Skeletal muscle satellite cell (primary cell): ENCODE results near the gene SAAL1. TPM values are rescaled to one million over a fixed set of nuclear protein-coding genes. Genes with fewer than 3 reads are reported as not detected.
A peak's percentile ranks its signal among the peaks of the same experiment; 100 is the strongest.
"Not testable (repeated sequence)": the region's sequence is repeated elsewhere in the genome, so short reads cannot be mapped to it uniquely, and the experiment has no call there.

Source experiments
- H3K27me3 ChIP-seq: 2 replicates; pipeline ENCODE4 v1.7.0; 2013; ENCODE audit warnings: low read length; ENCODE audit not compliant: control insufficient read depth, insufficient read depth
- H3K36me3 ChIP-seq: 2 replicates; pipeline ENCODE4 v1.7.0; 2013; ENCODE audit warnings: mild to moderate bottlenecking, control low read depth, low read length; ENCODE audit not compliant: insufficient read depth
- H3K4me1 ChIP-seq: 2 replicates; pipeline ENCODE4 v1.7.0; 2013; ENCODE audit warnings: low read length; ENCODE audit not compliant: control insufficient read depth, insufficient read depth
- H3K4me2 ChIP-seq: 2 replicates; pipeline ENCODE4 v1.7.0; 2013; ENCODE audit warnings: mild to moderate bottlenecking, low read length
- H3K4me3 ChIP-seq: 2 replicates; pipeline ENCODE4 v1.7.0; 2013; ENCODE audit warnings: low read length
- H3K9ac ChIP-seq: 2 replicates; pipeline ENCODE4 v1.7.0; 2013; ENCODE audit warnings: mild to moderate bottlenecking, low read depth, low read length, moderate library complexity
- H3K9me3 ChIP-seq: replicated peaks from 2 replicates; pipeline ENCODE4 v1.7.0; 2013; ENCODE audit warnings: mild to moderate bottlenecking, control low read depth, low read length
- total RNA-seq: library from RNA; depleted of rRNA; stranded (reverse); fragments of >200 nt; gene quantifications from 2 replicates; pipeline ENCODE4 v1.2.3, GENCODE V29; 2012; rRNA removed

The SAAL1 gene, protein sequence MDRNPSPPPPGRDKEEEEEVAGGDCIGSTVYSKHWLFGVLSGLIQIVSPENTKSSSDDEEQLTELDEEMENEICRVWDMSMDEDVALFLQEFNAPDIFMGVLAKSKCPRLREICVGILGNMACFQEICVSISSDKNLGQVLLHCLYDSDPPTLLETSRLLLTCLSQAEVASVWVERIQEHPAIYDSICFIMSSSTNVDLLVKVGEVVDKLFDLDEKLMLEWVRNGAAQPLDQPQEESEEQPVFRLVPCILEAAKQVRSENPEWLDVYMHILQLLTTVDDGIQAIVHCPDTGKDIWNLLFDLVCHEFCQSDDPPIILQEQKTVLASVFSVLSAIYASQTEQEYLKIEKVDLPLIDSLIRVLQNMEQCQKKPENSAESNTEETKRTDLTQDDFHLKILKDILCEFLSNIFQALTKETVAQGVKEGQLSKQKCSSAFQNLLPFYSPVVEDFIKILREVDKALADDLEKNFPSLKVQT
- 17.5 and 22.3 TPM in 2 replicates for total RNA-seq

DNA sequence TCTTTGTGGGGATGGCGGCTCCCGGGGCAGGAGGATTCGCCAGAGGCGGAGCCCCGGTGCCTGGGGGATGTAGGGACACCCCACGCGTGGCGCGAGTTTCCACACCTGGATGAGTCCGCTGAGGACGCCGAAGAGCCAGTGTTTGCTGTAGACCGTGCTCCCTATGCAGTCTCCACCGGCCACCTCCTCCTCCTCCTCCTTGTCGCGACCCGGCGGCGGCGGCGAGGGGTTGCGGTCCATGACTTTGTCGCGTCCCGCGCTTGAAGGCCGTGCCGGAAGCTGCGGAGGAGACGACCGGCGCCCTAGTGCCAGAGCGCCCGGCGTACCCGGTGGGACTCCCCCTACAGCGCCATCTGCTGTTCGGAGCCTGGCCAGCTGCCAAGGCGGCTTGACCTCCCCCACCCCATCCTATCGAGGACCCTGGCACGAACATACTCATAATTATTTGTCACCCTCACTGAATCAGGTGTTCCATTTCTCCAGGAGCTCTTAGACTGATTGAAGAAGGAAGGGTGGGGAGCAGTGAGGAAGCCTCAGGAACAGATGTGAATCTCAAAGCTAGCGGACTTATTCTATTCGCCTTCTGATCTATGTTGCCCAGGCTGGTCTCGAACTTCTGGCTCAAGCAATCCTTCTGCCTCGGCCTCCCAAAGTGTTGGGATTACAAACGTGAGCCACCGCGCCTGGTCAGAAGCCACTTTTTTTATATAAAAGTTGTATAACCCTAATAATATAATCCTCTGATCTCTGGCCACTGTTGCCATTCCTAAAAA, at the start of gene SAAL1:
Gene SAAL1, minus strand, starts transcription at position 281 of the 773 bp plus-strand sequence. Its CDS starts 41 bp downstream, at position 240.
- Histone ChIP-seq H3K36me3 (peaks cover 12% of the 10 kb centered on the region), H3K4me3 (peak within 1 kb of the TSS; percentile 82), H3K4me2 (peak within 1 kb of the TSS; percentile 77), H3K9ac (peak within 1 kb of the TSS; percentile 92), H3K27me3 (peaks cover 9% of the 10 kb centered on the region), H3K9me3 (no peaks in the 10 kb centered on the region), H3K4me1 (peaks cover 9% of the 10 kb centered on the region)

GRCh38 chr11:18151581-18151980, 45.7 kb upstream of the SAAL1 start:
- H3K9ac ChIP-seq, result no peak overlapping the region
- H3K36me3 ChIP-seq, result no peaks in the 10 kb centered on the region
- peaks cover 56% of the 10 kb centered on the region for H3K27me3 ChIP-seq
- no peak overlapping the region for H3K4me3 ChIP-seq
- no peaks in the 10 kb centered on the region for H3K4me1 ChIP-seq
- no peaks in the 10 kb centered on the region for H3K9me3 ChIP-seq
- H3K4me2 ChIP-seq, result no peak overlapping the region

DNA sequence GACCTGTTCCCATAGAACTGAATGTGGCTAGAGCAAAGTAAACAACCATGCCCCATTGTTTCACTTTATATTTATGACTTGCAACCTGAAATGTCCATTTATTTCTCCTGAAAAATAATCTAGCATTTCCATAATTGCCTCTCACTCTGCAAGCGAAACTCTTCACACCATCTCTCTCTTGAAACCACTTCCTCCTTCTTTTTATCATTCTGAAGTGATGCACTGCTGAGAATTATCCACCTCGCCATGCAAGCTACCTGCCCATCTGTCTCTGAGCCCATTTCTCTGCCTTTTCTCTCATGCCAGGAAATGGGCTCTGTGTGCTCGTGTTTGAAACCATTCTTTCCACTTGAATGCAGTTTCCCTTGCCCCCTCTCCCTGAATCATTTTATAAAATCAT, 40.0 kb upstream of the SAAL1 start:
- Histone ChIP-seq H3K9ac (no peak overlapping the region), H3K36me3 (no peaks in the 10 kb centered on the region), H3K4me2 (no peak overlapping the region), H3K9me3 (no peaks in the 10 kb centered on the region), H3K27me3 (peaks cover 33% of the 10 kb centered on the region), H3K4me3 (no peak overlapping the region), H3K4me1 (no peaks in the 10 kb centered on the region)

DNA sequence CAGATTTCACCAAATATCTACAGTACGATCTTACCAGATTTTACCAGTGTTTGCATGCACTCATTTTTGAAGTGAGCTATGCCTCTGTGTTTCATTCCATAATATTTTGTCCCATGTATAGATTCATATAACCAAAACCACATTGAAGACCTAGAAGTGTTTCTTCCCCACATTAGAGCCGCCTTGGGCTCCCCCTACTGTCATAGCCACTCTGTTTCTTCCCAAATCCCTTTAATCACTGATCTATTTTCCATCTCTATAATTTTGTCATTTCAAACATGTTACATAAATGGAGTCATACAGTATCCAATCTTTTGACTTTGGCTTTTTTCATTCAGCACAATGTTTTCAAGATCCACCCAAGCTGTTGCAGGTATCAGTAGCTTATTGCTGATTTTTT, 39.1 kb upstream of the SAAL1 start:
- peaks cover 28% of the 10 kb centered on the region for H3K27me3 ChIP-seq
- H3K36me3 ChIP-seq, result no peaks in the 10 kb centered on the region
- H3K4me2 ChIP-seq, result no peak overlapping the region
- H3K9me3 ChIP-seq, result no peaks in the 10 kb centered on the region
- H3K9ac ChIP-seq, result no peak overlapping the region
- no peak overlapping the region for H3K4me3 ChIP-seq
- H3K4me1 ChIP-seq, result no peaks in the 10 kb centered on the region

DNA sequence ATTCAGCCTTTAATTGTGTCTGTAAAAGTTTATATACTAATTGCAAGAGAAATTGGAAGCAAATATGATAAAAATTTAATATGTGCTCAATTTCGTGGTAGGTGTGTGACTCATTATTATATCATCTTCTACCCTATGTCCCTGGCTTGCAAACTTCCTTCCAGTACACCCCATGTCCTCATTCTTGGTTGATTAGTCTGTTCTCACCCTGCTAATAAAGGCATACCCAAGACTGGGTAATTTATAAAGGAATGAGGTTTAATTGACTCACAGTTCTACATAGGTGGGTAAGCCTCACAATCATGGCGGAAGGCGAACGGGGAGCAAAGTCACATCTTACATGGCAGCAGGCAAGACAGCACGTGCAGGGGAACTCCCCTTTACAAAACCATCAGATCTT, 38.4 kb upstream of the SAAL1 start:
- no peaks in the 10 kb centered on the region for H3K36me3 ChIP-seq
- H3K4me3 ChIP-seq, result no peak overlapping the region
- no peaks in the 10 kb centered on the region for H3K9me3 ChIP-seq
- no peaks in the 10 kb centered on the region for H3K4me1 ChIP-seq
- no peak overlapping the region for H3K9ac ChIP-seq
- peaks cover 30% of the 10 kb centered on the region for H3K27me3 ChIP-seq
- no peak overlapping the region for H3K4me2 ChIP-seq

- Histone ChIP-seq H3K4me1 (no peaks in the 10 kb centered on the region), H3K4me2 (no peak overlapping the region), H3K9ac (no peak overlapping the region), H3K4me3 (no peak overlapping the region), H3K27me3 (peaks cover 38% of the 10 kb centered on the region), H3K9me3 (no peaks in the 10 kb centered on the region), H3K36me3 (no peaks in the 10 kb centered on the region)
Observed at GRCh38 chr11:18140145-18140544, 34.3 kb upstream of the SAAL1 start.

DNA sequence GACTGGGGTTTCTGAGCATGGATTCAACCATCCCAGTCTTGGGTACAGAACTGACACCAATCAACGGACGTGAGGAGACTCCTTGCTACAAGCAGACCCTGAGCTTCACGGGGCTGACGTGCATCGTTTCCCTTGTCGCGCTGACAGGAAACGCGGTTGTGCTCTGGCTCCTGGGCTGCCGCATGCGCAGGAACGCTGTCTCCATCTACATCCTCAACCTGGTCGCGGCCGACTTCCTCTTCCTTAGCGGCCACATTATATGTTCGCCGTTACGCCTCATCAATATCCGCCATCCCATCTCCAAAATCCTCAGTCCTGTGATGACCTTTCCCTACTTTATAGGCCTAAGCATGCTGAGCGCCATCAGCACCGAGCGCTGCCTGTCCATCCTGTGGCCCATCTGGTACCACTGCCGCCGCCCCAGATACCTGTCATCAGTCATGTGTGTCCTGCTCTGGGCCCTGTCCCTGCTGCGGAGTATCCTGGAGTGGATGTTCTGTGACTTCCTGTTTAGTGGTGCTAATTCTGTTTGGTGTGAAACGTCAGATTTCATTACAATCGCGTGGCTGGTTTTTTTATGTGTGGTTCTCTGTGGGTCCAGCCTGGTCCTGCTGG, 31.4 kb upstream of the SAAL1 start:
- Histone ChIP-seq H3K4me2 (no peak overlapping the region), H3K4me1 (no peaks in the 10 kb centered on the region), H3K9me3 (no peaks in the 10 kb centered on the region), H3K36me3 (no peaks in the 10 kb centered on the region), H3K27me3 (peaks cover 58% of the 10 kb centered on the region), H3K4me3 (no peak overlapping the region), H3K9ac (no peak overlapping the region)

- Histone ChIP-seq H3K36me3 (no peaks in the 10 kb centered on the region), H3K9ac (no peak overlapping the region), H3K27me3 (peaks cover 60% of the 10 kb centered on the region), H3K4me2 (no peak overlapping the region), H3K9me3 (no peaks in the 10 kb centered on the region), H3K4me3 (no peak overlapping the region), H3K4me1 (no peaks in the 10 kb centered on the region)
Observed at GRCh38 chr11:18135308-18135707, 29.4 kb upstream of the SAAL1 start.

GRCh38 chr11:18132341-18132740, 26.5 kb upstream of the SAAL1 start, which contains the start of gene MRGPRX3:
TSS of gene MRGPRX3 (plus strand) at chr11:18132571. CDS start at chr11:18137203, 4,632 bp downstream.
- Histone ChIP-seq H3K9me3 (no peaks in the 10 kb centered on the region), H3K4me2 (no peak within 1 kb of the TSS), H3K9ac (no peak within 1 kb of the TSS), H3K36me3 (no peaks in the 10 kb centered on the region), H3K4me3 (no peak within 1 kb of the TSS), H3K4me1 (no peaks in the 10 kb centered on the region), H3K27me3 (peaks cover 51% of the 10 kb centered on the region)

GRCh38 chr11:18131115-18131514, 25.2 kb upstream of the SAAL1 start:
- not testable (repeated sequence) for H3K4me2 ChIP-seq, H3K4me3 ChIP-seq, H3K4me1 ChIP-seq, H3K36me3 ChIP-seq, H3K9ac ChIP-seq, H3K9me3 ChIP-seq
- H3K27me3 ChIP-seq, result peaks cover 50% of the 10 kb centered on the region

- H3K4me2 ChIP-seq, H3K4me3 ChIP-seq, H3K9ac ChIP-seq, H3K4me1 ChIP-seq, H3K9me3 ChIP-seq, H3K36me3 ChIP-seq: not testable (repeated sequence)
- peaks cover 11% of the 10 kb centered on the region for H3K27me3 ChIP-seq
Observed at GRCh38 chr11:18121331-18121828, 15.5 kb upstream of the SAAL1 start.
